Breast epithelium (tissue), 4 donors: ENCODE measurements around the gene OR5J2. TPM values are rescaled to one million over a fixed set of nuclear protein-coding genes. Genes with fewer than 3 reads are reported as not detected.
"Not testable (repeated sequence)": the region's sequence is repeated elsewhere in the genome, so short reads cannot be mapped to it uniquely, and the experiment has no call there.

ENCODE experiments used
- DNase-seq, 2 donors: peaks; one replicate each; pipeline ENCODE4 v3.0.0-alpha.2; 2019; ENCODE audit warnings: low spot score in 2 of 2
- H3K27ac ChIP-seq, 2 donors: fragments of 200-600 bp; sonication (generic) in 1 of 2; one replicate each; pipeline ENCODE4 v1.5.1; 2016 to 2019; ENCODE audit warnings: mild to moderate bottlenecking in 1 of 2
- H3K27me3 ChIP-seq, 2 donors: fragments of 200-600 bp; sonication (generic) in 1 of 2; one replicate each; pipeline versions ENCODE4 v1.5.1 to v1.6.0; 2017 to 2019; ENCODE audit warnings: control low read depth in 1 of 2, mild to moderate bottlenecking in 1 of 2
- H3K36me3 ChIP-seq: fragments of 200-600 bp; one replicate; pipeline ENCODE4 v1.5.1; 2019
- H3K4me1 ChIP-seq, 2 donors: fragments of 200-600 bp; sonication (generic); one replicate each; pipeline ENCODE4 v1.5.1; 2016 to 2019; ENCODE audit warnings: control low read depth in 1 of 2
- H3K4me3 ChIP-seq, 3 donors: fragments of 200-600 bp; sonication (generic); 1 replicate in 2 of 3; 2 replicates in 1 of 3; pipeline ENCODE4 v1.5.1; 2016 to 2019; ENCODE audit warnings: mild to moderate bottlenecking in 3 of 3, moderate library complexity in 2 of 3
- H3K9me3 ChIP-seq, 2 donors: fragments of 200-600 bp; sonication (generic) in 1 of 2; one replicate each; pipeline ENCODE4 v1.5.1; 2016 to 2019; ENCODE audit warnings: control low read depth in 1 of 2
- CTCF ChIP-seq, 3 donors: fragments of 450-650 bp; IDR thresholded peaks; one replicate each; pipeline ENCODE4 v1.5.1; 2016 to 2017; ENCODE audit warnings: antibody characterized with exemption in 3 of 3, mild to moderate bottlenecking in 3 of 3, moderate library complexity in 3 of 3
- POLR2A ChIP-seq: fragments of 450-650 bp; IDR thresholded peaks from one replicate; pipeline ENCODE4 v1.6.1; 2016; ENCODE audit warnings: antibody characterized with exemption, mild to moderate bottlenecking, moderate library complexity
- POLR2AphosphoS5 ChIP-seq, 3 donors: sonication (generic); formaldehyde crosslinking; IDR thresholded peaks; one replicate each; pipeline ENCODE4 v1.6.1; 2017; ENCODE audit warnings: antibody characterized with exemption in 3 of 3
- intact Hi-C: fragments of 100-400 bp; cut with DNase I; formaldehyde crosslinking; loops from one replicate; pipeline ENCODE4 v1.15.1; 2023; ENCODE audit warnings: low total_unique reads
- total RNA-seq, 3 donors: library from RNA; depleted of rRNA; stranded (reverse); fragments of >200 nt; gene quantifications; one replicate each; pipeline ENCODE4 v1.1.0, GENCODE V29; 2016

OR5J2 gene
- total RNA-seq, 3 donors from 2014 or later: not detected

- DNase-seq: no peak
- Histone ChIP-seq H3K4me3 (no peak overlapping the region), H3K9me3 (no peaks in the 10 kb centered on the region), H3K27ac (no peak overlapping the region), H3K36me3 (no peaks in the 10 kb centered on the region), H3K27me3 (no peaks in the 10 kb centered on the region), H3K4me1 (no peaks in the 10 kb centered on the region)
- intact Hi-C loops: no loop called here
- TF ChIP-seq POLR2A (no peak), CTCF (IDR thresholded peaks at IDR 0.05) (no peak), POLR2AphosphoS5 (IDR thresholded peaks at IDR 0.05) (no peak)
Measured at GRCh38 chr11:56197367-56197766, 20.9 kb downstream of the OR5J2 start.

- no peaks in the 10 kb centered on the region for H3K4me1 ChIP-seq
- no peaks in the 10 kb centered on the region for H3K9me3 ChIP-seq
- H3K27ac ChIP-seq: no peak overlapping the region
- TF ChIP-seq POLR2AphosphoS5 (IDR thresholded peaks at IDR 0.05) (no peak), CTCF (IDR thresholded peaks at IDR 0.05) (no peak), POLR2A (no peak)
- intact Hi-C loops: no loop called here
- no peaks in the 10 kb centered on the region for H3K36me3 ChIP-seq
- no peaks in the 10 kb centered on the region for H3K27me3 ChIP-seq
- no peak overlapping the region for H3K4me3 ChIP-seq
- no peak for DNase-seq
Measured at GRCh38 chr11:56207790-56208189, 31.4 kb downstream of the OR5J2 start.

GRCh38 chr11:56214537-56214936, 38.1 kb downstream of the OR5J2 start:
- no peaks in the 10 kb centered on the region for H3K4me1 ChIP-seq
- peaks cover 0 to 18% of the 10 kb centered on the region in 2 donors for H3K9me3 ChIP-seq
- H3K4me3 ChIP-seq: no peak overlapping the region
- no peaks in the 10 kb centered on the region for H3K27me3 ChIP-seq
- H3K36me3 ChIP-seq: no peaks in the 10 kb centered on the region
- intact Hi-C loops: no loop called here
- TF ChIP-seq POLR2AphosphoS5 (IDR thresholded peaks at IDR 0.05) (no peak), CTCF (IDR thresholded peaks at IDR 0.05) (no peak), POLR2A (no peak)
- H3K27ac ChIP-seq: no peak overlapping the region
- DNase-seq: no peak

DNA sequence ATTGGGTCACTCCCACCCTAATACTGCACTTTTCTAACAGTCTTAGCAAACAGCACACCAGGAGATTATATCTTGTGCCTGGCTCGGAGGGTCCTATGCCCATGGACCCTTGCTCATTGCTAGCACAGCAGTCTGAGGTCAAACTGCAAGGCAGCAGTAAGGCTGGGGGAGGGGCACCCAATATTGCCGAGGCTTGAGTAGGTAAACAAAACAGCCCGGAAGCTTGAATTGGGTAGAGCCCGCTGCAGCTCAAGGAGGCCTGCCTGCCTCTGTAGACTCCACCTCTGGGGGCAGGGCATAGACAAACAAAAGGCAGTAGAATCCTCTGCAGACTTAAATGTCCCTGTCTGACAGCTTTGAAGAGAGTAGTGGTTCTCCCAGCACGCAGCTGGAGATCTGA, 43.3 kb downstream of the OR5J2 start:
- H3K4me1 ChIP-seq, DNase-seq, intact Hi-C loops, H3K4me3 ChIP-seq, H3K36me3 ChIP-seq, H3K27me3 ChIP-seq, H3K27ac ChIP-seq: not testable (repeated sequence)
- H3K9me3 ChIP-seq: peaks cover 0 to 27% of the 10 kb centered on the region in 2 donors

Other genes with a start within 250 kb of the OR5J2 start
- not detected for gene OR5I1, start 240.2 kb upstream of the OR5J2 start, total RNA-seq
- not detected for gene OR10AG1, start 206.7 kb upstream of the OR5J2 start, total RNA-seq
- not detected for gene OR5F1, start 182.0 kb upstream of the OR5J2 start, total RNA-seq
- not detected for gene OR5AS1, start 149.0 kb upstream of the OR5J2 start, total RNA-seq
- gene OR8I2, start 83.3 kb upstream of the OR5J2 start, total RNA-seq: not detected
- not detected for gene OR8H2, start 72.9 kb upstream of the OR5J2 start, total RNA-seq
- gene OR8H3, start 54.2 kb upstream of the OR5J2 start, total RNA-seq: not detected
- gene OR8J3, start 36.4 kb upstream of the OR5J2 start, total RNA-seq: not detected
- not detected for gene OR8K5, start 16.3 kb upstream of the OR5J2 start, total RNA-seq
- gene OR5T2, start 57.6 kb downstream of the OR5J2 start, total RNA-seq: not detected
- gene OR5T3, start 75.6 kb downstream of the OR5J2 start, total RNA-seq: not detected
- not detected for gene OR5T1, start 97.5 kb downstream of the OR5J2 start, total RNA-seq
- gene OR8H1, start 115.6 kb downstream of the OR5J2 start, total RNA-seq: not detected
- not detected for gene OR8K3, start 138.5 kb downstream of the OR5J2 start, total RNA-seq
- not detected for gene OR8K1, start 169.4 kb downstream of the OR5J2 start, total RNA-seq
- gene OR8J1, start 177.7 kb downstream of the OR5J2 start, total RNA-seq: not detected
- gene OR8U1, start 199.0 kb downstream of the OR5J2 start, total RNA-seq: not detected
- gene OR5AL1, start 236.1 kb downstream of the OR5J2 start, total RNA-seq: not detected